CD4-positive, alpha-beta T cell treated with Interleukin-17A for 1 hour (primary cell): ENCODE measurements around the gene GNG12.

ENCODE experiments used
- DNase-seq: peaks from one replicate; pipeline ENCODE4 v3.0.0-alpha.2; 2020

GNG12 gene

DNA sequence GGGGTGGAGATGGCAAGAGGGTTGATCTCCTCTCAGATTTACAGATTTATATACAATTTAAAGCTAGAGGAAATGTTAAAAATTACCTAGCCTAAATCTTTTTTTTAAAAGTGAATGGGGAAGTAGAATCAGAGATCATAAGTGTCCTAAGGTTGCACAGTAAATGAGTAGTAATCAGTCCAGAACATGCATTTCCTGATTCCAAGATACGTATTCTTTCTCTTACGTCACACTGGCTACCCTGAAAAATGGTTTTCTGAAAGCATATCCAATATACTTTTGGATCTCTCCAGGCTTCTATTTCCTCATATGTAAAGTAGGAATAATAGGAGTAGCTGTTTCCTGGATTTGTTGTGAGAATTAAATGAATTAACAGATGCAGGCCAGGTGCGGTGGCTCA lies 136.6 kb downstream of the GNG12 start:
- no peak for DNase-seq

DNA sequence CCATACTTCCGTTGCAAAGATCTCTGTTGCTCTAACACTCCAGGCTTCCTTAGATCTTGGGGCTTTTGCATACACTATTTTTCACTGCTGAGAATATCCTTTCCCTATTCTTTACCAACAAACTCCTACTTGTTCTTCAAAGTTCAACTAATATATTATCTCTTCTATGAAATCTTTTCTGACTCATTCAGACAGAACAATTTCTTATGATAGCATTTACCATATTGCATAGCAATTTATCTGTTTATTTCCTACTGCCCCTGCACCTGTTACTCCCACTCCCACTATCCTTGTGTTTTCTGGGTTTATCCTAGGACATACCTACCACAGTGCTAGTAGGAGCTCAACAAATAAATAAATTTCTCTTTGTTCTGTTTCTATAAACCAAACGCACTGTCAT lies 137.3 kb downstream of the GNG12 start:
- DNase-seq, result no peak

DNA sequence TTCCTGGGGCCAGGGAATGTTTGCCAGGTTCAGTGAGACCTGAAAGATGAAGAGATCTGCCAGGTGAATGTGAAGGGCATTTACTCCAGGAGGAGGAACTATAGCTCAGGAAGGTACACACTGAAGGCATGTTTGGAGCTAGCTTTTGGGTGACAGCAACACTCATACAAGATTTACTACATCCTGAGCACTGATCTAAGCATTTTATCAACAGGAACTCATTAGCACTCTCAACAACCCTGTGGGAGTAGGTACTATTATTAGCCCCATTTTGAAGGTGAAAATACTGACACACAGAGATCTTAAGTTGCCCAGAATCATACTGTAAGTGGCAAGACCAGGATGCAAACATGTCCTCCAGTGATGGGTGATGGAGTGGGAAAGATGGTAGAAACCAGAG lies 141.6 kb downstream of the GNG12 start:
- DNase-seq, result no peak

- no peak for DNase-seq
Measured at GRCh38 chr1:67690411-67690810, 142.9 kb downstream of the GNG12 start.

DNA sequence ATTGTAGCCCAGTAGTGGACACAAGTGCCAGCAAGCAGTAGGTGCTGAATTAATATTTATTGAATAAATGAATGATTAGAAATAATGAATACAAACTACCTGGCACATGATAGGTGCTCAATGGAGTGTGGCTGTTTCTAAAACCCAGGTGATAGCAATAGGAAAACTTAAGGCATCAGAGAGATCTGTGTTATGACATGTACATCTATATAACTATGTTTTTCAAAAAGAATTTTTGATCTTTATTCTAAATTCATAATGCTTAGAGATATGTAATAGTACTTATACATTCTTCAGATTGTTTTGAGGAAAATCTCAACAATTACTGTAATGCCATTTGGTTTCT lies 143.3 kb downstream of the GNG12 start:
- DNase-seq, result no peak

- DNase-seq, result no peak
Measured at GRCh38 chr1:67689267-67690017, 143.8 kb downstream of the GNG12 start.

- no peak for DNase-seq
Measured at GRCh38 chr1:67688526-67689219, 144.6 kb downstream of the GNG12 start.

DNA sequence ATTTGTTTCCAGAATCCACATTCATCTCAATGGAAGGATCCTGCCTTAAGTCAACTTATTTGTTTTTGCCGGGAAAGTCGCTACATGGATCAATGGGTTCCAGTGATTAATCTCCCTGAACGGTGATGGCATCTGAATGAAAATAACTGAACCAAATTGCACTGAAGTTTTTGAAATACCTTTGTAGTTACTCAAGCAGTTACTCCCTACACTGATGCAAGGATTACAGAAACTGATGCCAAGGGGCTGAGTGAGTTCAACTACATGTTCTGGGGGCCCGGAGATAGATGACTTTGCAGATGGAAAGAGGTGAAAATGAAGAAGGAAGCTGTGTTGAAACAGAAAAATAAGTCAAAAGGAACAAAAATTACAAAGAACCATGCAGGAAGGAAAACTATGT lies 145.6 kb downstream of the GNG12 start:
- DNase-seq, result no peak

GRCh38 chr1:67687198-67687545 lies 146.1 kb downstream of the GNG12 start:
- no peak for DNase-seq

DNA sequence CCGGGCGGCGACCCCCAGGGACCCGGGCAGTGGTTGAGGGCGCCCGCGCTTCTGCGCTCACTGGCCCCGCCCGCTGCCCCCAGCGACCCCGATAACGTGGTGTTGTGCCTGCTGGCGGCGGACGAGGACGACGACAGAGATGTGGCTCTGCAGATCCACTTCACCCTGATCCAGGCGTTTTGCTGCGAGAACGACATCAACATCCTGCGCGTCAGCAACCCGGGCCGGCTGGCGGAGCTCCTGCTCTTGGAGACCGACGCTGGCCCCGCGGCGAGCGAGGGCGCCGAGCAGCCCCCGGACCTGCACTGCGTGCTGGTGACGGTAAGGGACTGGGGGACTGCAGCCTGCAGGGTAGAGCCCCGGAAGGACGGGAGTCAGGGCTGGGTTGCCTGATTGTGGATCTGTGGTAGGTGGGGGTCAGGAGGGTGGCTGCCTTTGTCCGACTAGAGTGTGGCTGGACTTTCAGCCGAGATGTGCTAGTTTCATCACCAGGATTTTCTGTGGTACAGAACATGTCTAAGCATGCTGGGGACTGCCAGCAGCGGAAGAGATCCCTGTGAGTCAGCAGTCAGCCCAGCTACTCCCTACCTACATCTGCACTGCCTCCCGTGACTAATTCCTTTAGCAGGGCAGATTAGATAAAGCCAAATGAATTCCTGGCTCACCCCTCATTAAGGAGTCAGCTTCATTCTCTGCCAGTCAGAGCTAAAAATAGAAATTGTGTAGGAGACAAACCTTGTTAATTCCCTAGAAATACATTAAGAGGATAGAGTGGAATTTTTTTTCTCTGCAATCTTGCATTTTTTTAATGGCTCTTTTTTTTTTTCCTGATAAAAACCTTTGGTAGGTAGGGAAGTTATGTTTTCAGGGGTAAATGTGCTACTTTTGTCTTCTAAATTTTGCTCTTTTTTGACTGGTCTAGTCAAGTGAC lies 146.7 kb downstream of the GNG12 start:
- DNase-seq, result peak; percentile 58

DNA sequence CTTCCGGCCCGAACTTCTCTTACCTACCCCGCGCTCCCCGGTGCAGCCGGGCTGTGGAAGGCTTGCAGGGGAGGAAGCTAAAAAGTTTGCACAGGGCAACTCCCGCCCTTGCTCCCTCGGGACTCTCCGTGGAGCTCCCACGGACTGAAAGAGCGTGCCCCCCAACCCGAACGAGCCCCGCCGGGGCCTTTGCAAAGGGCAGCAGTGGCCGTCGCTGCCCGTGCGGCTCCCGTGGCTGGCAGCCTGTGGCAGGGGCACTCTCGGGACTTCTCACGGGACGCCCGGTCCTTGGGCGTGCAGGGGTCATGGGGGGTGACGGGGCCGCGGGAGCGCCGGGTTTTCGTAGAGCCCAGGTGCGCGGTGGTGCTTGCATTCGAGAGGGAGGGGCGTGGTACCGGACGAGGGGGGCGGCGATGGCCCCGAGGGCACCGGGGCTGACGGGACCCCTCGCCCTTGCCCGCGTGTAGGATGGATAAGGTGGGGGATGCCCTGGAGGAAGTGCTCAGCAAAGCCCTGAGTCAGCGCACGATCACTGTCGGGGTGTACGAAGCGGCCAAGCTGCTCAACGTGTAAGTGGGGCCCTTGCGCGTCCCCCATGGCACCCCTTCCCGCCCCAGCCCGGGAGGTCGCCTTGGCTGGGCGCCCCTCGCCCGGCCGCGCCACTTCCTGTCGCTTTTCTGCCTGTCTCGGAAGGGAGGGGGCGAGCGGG lies 147.6 kb downstream of the GNG12 start:
- peak; percentile 48 for DNase-seq

DNA sequence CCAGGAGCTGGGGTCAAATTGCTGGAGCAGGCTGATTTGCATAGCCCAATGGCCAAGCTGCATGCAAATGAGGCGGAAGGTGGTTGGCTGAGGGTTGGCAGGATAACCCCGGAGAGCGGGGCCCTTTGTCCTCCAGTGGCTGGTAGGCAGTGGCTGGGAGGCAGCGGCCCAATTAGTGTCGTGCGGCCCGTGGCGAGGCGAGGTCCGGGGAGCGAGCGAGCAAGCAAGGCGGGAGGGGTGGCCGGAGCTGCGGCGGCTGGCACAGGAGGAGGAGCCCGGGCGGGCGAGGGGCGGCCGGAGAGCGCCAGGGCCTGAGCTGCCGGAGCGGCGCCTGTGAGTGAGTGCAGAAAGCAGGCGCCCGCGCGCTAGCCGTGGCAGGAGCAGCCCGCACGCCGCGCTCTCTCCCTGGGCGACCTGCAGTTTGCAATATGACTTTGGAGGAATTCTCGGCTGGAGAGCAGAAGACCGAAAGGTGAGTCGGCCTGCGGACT lies 148.2 kb downstream of the GNG12 start, which contains the start of gene GADD45A:
Gene GADD45A (plus strand): TSS at position 135 of the 491 bp plus-strand sequence. CDS start 294 bp downstream, at position 429.
- peak; percentile 97 for DNase-seq

DNA sequence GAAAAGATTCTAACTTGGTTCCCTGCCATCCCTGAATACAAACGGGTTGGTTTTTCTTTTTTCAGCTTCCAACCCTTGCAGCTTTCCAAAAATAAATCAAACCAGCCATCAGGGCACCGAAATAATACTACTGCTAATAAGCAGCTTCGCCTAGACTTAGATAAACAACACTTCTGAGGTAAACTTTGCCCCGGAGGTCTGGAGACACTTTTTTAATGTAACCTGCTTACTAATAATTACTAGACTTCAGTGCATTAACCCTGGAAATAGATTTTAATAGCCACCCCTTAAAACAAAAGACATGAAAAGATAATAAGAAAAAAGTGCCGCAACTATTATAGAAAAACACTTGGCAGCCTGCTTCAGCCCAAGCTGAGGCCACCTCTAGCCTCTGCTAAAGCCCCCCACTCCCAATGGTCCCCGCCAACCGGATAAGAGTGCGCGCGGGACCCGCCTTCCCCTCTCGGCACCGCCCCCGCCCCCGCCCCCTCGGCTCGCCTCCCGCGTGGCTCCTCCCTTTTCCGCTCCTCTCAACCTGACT lies 148.7 kb downstream of the GNG12 start:
- DNase-seq, result no peak

GRCh38 chr1:67683766-67684525 lies 149.3 kb downstream of the GNG12 start:
- no peak for DNase-seq

GRCh38 chr1:67683316-67683715 lies 150.0 kb downstream of the GNG12 start:
- no peak for DNase-seq

- no peak for DNase-seq
Measured at GRCh38 chr1:67682659-67683197, 150.5 kb downstream of the GNG12 start.

GRCh38 chr1:67680486-67680885 lies 152.8 kb downstream of the GNG12 start:
- no peak for DNase-seq

- no peak for DNase-seq
Measured at GRCh38 chr1:67679691-67680090, 153.6 kb downstream of the GNG12 start.

DNA sequence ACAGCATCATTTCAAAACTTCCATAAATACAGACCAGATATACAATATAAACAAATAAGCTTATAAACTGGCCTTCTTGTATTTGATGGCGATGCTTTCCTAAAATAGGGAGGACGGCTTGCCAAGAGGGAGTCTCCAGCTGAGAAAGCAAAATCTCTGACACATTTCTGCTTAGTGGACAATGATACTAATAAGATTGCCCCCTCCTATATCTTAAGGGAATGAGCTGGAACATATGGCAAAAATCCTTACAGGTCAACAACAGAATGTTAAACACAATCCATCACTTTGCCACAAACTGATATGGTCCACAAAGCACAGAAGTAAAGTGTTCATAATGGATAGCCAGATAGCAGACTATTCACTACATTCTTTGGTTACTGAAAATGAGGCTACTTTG lies 155.3 kb downstream of the GNG12 start:
- DNase-seq, result no peak

DNA sequence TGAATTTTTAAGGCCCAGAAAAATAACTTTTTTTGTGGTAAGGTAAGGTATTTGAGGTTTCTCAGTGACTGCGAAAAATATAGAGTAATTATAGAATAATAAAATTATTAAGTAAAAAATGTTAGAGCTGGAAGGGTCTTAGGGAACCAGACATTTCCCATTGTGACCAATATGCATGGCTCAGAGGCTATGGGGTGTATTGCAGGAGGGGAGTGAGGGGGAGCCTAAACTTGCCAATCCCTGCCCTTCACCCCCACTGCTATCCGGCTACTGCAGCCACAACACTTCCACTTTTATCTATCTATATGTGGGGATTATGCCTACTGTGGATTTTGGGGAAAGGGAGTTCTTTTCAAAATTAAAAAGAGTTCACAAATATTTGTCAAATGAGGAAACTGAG lies 155.9 kb downstream of the GNG12 start:
- no peak for DNase-seq

GRCh38 chr1:67676946-67677345 lies 156.3 kb downstream of the GNG12 start:
- DNase-seq, result no peak
